ENCODE results near the gene ATP2A2.

DNA sequence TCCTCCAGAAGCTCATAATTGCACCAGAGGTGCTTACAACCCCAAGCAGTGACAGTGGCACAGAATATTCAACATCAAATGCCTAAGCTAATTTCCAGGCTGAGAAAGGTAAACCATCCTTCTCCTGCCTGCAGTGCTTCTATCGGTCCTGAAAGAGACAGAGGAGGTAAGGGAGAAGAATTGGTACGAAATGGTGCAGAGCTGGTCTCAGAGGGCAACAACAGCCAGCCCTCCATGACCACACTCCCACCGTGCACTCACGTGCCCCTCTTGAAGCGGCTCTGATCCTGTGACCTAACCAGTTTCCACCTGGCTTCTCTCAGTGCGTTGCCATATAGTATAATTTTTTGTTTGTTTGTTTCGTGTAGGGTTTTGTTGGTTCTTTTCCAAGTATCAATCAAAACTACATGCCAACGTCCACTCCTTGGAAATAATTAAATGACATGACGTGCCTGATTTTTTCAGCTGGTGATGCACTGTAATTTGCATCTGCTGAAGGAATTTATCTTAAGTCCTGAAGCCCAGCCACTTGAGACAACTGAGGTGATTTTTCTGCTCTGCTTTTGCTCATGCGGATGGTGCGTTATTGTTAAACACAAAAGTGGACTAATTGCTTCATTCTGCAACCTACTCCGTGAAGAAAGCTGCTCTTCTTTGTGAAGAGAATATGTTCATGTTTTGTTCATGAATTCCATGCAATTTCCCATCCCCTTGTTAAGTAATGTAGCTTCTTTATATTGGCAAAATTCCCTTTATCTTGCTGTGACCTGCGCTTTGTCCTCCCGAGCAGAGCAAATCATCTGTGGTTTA lies 1.3 kb upstream of the ATP2A2 start:
- TF ChIP-seq SRF (IDR thresholded peaks at IDR 0.05; ENCODE audit: low read depth) (no peak), POLR2AphosphoS5 (IDR thresholded peaks at IDR 0.05; ENCODE audit: low read depth, low read length) (no peak), EZH2 (IDR thresholded peaks at IDR 0.05) (no peak), CEBPB (IDR thresholded peaks at IDR 0.05; ENCODE audit: low read depth) (no peak), TCF7L2 (IDR thresholded peaks at IDR 0.05; ENCODE audit: borderline replicate concordance, extremely low read depth, insufficient read depth, insufficient read length) (no peak), POLR2A (IDR thresholded peaks at IDR 0.05; ENCODE audit: borderline replicate concordance, extremely low read depth, insufficient read depth, insufficient read length) (no peak), EGR1 (IDR thresholded peaks at IDR 0.05; ENCODE audit: low read depth) (no peak), RAD21 (IDR thresholded peaks at IDR 0.05; ENCODE audit: low read depth) (no peak), SIN3A (IDR thresholded peaks at IDR 0.05; ENCODE audit: low read depth) (no peak), FOSL1 (IDR thresholded peaks at IDR 0.05; ENCODE audit: low read depth) (no peak), EZH2phosphoT487 (IDR thresholded peaks at IDR 0.05; ENCODE audit: borderline replicate concordance) (no peak)
- TF ChIP-seq, protein P1, sequence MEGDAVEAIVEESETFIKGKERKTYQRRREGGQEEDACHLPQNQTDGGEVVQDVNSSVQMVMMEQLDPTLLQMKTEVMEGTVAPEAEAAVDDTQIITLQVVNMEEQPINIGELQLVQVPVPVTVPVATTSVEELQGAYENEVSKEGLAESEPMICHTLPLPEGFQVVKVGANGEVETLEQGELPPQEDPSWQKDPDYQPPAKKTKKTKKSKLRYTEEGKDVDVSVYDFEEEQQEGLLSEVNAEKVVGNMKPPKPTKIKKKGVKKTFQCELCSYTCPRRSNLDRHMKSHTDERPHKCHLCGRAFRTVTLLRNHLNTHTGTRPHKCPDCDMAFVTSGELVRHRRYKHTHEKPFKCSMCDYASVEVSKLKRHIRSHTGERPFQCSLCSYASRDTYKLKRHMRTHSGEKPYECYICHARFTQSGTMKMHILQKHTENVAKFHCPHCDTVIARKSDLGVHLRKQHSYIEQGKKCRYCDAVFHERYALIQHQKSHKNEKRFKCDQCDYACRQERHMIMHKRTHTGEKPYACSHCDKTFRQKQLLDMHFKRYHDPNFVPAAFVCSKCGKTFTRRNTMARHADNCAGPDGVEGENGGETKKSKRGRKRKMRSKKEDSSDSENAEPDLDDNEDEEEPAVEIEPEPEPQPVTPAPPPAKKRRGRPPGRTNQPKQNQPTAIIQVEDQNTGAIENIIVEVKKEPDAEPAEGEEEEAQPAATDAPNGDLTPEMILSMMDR (IDR thresholded peaks at IDR 0.05 in 2 of 3, conservative IDR thresholded peaks at IDR 0.05 in 1 of 3; ENCODE audit: borderline replicate concordance in 1 of 3, insufficient read depth in 1 of 3, low read depth in 2 of 3, low read length in 2 of 3), result no peak
- TF ChIP-seq, protein P2, sequence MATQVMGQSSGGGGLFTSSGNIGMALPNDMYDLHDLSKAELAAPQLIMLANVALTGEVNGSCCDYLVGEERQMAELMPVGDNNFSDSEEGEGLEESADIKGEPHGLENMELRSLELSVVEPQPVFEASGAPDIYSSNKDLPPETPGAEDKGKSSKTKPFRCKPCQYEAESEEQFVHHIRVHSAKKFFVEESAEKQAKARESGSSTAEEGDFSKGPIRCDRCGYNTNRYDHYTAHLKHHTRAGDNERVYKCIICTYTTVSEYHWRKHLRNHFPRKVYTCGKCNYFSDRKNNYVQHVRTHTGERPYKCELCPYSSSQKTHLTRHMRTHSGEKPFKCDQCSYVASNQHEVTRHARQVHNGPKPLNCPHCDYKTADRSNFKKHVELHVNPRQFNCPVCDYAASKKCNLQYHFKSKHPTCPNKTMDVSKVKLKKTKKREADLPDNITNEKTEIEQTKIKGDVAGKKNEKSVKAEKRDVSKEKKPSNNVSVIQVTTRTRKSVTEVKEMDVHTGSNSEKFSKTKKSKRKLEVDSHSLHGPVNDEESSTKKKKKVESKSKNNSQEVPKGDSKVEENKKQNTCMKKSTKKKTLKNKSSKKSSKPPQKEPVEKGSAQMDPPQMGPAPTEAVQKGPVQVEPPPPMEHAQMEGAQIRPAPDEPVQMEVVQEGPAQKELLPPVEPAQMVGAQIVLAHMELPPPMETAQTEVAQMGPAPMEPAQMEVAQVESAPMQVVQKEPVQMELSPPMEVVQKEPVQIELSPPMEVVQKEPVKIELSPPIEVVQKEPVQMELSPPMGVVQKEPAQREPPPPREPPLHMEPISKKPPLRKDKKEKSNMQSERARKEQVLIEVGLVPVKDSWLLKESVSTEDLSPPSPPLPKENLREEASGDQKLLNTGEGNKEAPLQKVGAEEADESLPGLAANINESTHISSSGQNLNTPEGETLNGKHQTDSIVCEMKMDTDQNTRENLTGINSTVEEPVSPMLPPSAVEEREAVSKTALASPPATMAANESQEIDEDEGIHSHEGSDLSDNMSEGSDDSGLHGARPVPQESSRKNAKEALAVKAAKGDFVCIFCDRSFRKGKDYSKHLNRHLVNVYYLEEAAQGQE (IDR thresholded peaks at IDR 0.05; ENCODE audit: low read depth), result no peak
